ENCODE results near the gene METTL27. TPM values are rescaled to one million over a fixed set of nuclear protein-coding genes. Genes with fewer than 3 reads are reported as not detected.

The METTL27 gene
- total and polyA plus RNA-seq, 9 of the 15 experiments (the other 6 are each of a cell fraction or from before 2014, with no cell fraction given) = 0.08 to 0.82 (median 0.33) TPM; not detected in 4

DNA sequence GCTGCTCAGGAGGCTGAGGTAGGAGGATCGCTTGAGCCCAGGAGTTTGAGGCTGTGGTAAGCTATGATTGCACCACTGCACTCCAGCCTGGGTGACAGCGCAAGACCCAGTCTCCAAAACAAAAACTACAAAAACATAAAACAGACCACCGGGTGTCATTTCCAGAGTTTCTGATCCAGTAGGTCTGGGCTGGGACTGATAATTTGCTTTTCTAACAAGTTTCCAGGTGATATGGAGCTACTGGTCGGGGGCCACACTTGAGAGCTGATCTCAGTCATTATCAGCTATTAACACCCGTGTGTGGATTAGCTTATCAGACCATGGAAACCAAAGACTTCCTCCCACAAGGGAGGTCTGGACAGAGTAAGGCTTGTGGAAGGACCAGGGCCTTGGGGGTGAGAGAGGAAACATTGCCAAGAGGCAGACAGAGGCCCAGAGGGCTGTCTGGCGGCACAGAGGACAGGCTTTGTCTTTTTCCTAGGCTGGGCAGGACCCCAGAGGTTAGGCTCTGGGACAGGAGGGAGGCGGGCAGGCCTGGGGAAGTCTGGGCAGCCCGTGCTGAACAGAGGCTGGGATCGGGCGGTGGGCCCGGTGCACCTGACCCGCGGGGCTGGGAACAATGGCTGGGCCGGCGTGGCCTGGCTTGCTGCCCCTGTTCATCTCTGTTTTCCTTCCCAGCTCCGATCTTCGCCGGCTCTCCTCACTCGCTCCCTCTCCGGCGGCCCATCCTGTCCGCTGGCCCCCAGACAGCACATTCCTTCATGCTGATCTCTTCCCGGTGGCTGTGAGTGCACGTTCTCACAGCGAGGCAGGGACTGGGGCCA lies 43.9 kb upstream of the METTL27 start (continued):
- TF ChIP-seq, protein P1, sequence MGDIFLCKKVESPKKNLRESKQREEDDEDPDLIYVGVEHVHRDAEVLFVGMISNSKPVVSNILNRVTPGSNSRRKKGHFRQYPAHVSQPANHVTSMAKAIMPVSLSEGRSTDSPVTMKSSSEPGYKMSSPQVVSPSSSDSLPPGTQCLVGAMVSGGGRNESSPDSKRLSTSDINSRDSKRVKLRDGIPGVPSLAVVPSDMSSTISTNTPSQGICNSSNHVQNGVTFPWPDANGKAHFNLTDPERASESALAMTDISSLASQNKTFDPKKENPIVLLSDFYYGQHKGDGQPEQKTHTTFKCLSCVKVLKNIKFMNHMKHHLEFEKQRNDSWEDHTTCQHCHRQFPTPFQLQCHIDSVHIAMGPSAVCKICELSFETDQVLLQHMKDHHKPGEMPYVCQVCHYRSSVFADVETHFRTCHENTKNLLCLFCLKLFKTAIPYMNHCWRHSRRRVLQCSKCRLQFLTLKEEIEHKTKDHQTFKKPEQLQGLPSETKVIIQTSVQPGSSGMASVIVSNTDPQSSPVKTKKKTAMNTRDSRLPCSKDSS (IDR thresholded peaks at IDR 0.05; ENCODE audit: low read depth, partially characterized antibody) = no peak
- TF ChIP-seq, protein P2, sequence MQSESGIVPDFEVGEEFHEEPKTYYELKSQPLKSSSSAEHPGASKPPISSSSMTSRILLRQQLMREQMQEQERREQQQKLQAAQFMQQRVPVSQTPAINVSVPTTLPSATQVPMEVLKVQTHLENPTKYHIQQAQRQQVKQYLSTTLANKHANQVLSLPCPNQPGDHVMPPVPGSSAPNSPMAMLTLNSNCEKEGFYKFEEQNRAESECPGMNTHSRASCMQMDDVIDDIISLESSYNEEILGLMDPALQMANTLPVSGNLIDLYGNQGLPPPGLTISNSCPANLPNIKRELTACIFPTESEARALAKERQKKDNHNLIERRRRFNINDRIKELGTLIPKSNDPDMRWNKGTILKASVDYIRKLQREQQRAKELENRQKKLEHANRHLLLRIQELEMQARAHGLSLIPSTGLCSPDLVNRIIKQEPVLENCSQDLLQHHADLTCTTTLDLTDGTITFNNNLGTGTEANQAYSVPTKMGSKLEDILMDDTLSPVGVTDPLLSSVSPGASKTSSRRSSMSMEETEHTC (IDR thresholded peaks at IDR 0.05) = peak; percentile 78
- peak; percentile 98 for TF ChIP-seq RNF2 (IDR thresholded peaks at IDR 0.05)
- peak in 1 of 2 experiments; percentile 97; a peak in 2 of 4 replicates for TF ChIP-seq NONO (IDR thresholded peaks at IDR 0.05; ENCODE audit: low read depth in 2 of 2, low read length in 1 of 2)
- TF ChIP-seq, protein P3, sequence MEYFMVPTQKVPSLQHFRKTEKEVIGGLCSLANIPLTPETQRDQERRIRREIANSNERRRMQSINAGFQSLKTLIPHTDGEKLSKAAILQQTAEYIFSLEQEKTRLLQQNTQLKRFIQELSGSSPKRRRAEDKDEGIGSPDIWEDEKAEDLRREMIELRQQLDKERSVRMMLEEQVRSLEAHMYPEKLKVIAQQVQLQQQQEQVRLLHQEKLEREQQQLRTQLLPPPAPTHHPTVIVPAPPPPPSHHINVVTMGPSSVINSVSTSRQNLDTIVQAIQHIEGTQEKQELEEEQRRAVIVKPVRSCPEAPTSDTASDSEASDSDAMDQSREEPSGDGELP (CRISPR knock-in tag; IDR thresholded peaks at IDR 0.05; ENCODE audit: borderline replicate concordance) = peak; percentile 87
- TF ChIP-seq HMG20B (CRISPR knock-in tag; IDR thresholded peaks at IDR 0.05) = no peak
- TF ChIP-seq, protein P4, sequence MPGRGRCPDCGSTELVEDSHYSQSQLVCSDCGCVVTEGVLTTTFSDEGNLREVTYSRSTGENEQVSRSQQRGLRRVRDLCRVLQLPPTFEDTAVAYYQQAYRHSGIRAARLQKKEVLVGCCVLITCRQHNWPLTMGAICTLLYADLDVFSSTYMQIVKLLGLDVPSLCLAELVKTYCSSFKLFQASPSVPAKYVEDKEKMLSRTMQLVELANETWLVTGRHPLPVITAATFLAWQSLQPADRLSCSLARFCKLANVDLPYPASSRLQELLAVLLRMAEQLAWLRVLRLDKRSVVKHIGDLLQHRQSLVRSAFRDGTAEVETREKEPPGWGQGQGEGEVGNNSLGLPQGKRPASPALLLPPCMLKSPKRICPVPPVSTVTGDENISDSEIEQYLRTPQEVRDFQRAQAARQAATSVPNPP (IDR thresholded peaks at IDR 0.05; ENCODE audit: borderline replicate concordance, insufficient read depth, insufficient read length) = no peak
- TF ChIP-seq, protein P5, sequence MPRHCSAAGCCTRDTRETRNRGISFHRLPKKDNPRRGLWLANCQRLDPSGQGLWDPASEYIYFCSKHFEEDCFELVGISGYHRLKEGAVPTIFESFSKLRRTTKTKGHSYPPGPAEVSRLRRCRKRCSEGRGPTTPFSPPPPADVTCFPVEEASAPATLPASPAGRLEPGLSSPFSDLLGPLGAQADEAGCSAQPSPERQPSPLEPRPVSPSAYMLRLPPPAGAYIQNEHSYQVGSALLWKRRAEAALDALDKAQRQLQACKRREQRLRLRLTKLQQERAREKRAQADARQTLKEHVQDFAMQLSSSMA (CRISPR knock-in tag; IDR thresholded peaks at IDR 0.05) = no peak
- TF ChIP-seq CHD2 (IDR thresholded peaks at IDR 0.05; ENCODE audit: low read depth, low read length) = 0 out of 2 replicates have a peak, but pooled peaks have one; percentile 10
- TF ChIP-seq RAD21 (CRISPR knock-in tag; conservative IDR thresholded peaks at IDR 0.05 in 1 of 2, IDR thresholded peaks at IDR 0.05 in 1 of 2) = peak in 1 of 2 experiments; percentile 46; a peak in 2 of 4 replicates
- TF ChIP-seq ZNF699 (CRISPR knock-in tag; IDR thresholded peaks at IDR 0.05; ENCODE audit: insufficient replicate concordance) = no peak
- TF ChIP-seq SRF (CRISPR knock-in tag; IDR thresholded peaks at IDR 0.05) = peak in 1 of 2 experiments; percentile 73; a peak in 2 of 4 replicates
- TF ChIP-seq, protein P6, sequence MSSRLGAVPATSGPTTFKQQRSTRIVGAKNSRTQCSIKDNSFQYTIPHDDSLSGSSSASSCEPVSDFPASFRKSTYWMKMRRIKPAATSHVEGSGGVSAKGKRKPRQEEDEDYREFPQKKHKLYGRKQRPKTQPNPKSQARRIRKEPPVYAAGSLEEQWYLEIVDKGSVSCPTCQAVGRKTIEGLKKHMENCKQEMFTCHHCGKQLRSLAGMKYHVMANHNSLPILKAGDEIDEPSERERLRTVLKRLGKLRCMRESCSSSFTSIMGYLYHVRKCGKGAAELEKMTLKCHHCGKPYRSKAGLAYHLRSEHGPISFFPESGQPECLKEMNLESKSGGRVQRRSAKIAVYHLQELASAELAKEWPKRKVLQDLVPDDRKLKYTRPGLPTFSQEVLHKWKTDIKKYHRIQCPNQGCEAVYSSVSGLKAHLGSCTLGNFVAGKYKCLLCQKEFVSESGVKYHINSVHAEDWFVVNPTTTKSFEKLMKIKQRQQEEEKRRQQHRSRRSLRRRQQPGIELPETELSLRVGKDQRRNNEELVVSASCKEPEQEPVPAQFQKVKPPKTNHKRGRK (tag; IDR thresholded peaks at IDR 0.05) = no peak
- peak; percentile 64 for TF ChIP-seq TEAD2 (tag; IDR thresholded peaks at IDR 0.05)
- peak; percentile 80; the same call in 1 of the 2 replicates for TF ChIP-seq BACH1 (tag; IDR thresholded peaks at IDR 0.05)
- TF ChIP-seq ZNF316 (IDR thresholded peaks at IDR 0.05) = no peak; the same call in 1 of the 2 replicates
- TF ChIP-seq GABPB2 (CRISPR knock-in tag; conservative IDR thresholded peaks at IDR 0.05) = 0 out of 2 replicates have a peak, but pooled peaks have one; percentile 15
- TF ChIP-seq POLR2B (IDR thresholded peaks at IDR 0.05; ENCODE audit: low read depth, partially characterized antibody) = no peak
- no peak for TF ChIP-seq ZNF347 (CRISPR knock-in tag; IDR thresholded peaks at IDR 0.05; ENCODE audit: low read depth)
